Lung (tissue), 12 donors: ENCODE results near the gene TMX1. TPM values are rescaled to one million over a fixed set of nuclear protein-coding genes. Genes with fewer than 3 reads are reported as not detected.

Experiments
- ATAC-seq: fragments of 200-7000 bp; cut with Tn5 transposase; one replicate; pipeline ENCODE4 v1.9.1; 2020; ENCODE audit warnings: moderate number of reproducible peaks; ENCODE audit not compliant: insufficient read depth, low FRiP score
- DNase-seq, 3 donors: peaks; one replicate each; pipeline ENCODE4 v3.0.0-alpha.2; 2013 to 2017
- H3K27ac ChIP-seq, 2 donors: one replicate each; pipeline ENCODE4 v1.5.1; 2013; ENCODE audit warnings: mild to moderate bottlenecking in 2 of 2, moderate library complexity in 2 of 2, control low read depth in 1 of 2, inconsistent platforms in 1 of 2, low read depth in 1 of 2, low read length in 1 of 2
- H3K27me3 ChIP-seq, 3 donors: one replicate each; pipeline ENCODE4 v1.5.1; 2013; ENCODE audit warnings: low read length in 2 of 3; ENCODE audit not compliant: control insufficient read depth in 3 of 3, insufficient read depth in 3 of 3
- H3K36me3 ChIP-seq, 4 donors: one replicate each; pipeline ENCODE4 v1.5.1; 2013; ENCODE audit warnings: low read length in 4 of 4, mild to moderate bottlenecking in 1 of 4, moderate library complexity in 1 of 4; ENCODE audit not compliant: control insufficient read depth in 4 of 4, insufficient read depth in 4 of 4
- H3K4me1 ChIP-seq, 5 donors: one replicate each; pipeline ENCODE4 v1.5.1; 2013; ENCODE audit warnings: low read length in 5 of 5, mild to moderate bottlenecking in 2 of 5, moderate library complexity in 1 of 5; ENCODE audit not compliant: control insufficient read depth in 5 of 5, insufficient read depth in 5 of 5
- H3K4me3 ChIP-seq: one replicate; pipeline ENCODE4 v1.5.1; 2013; ENCODE audit warnings: mild to moderate bottlenecking, control low read depth, moderate library complexity
- H3K9ac ChIP-seq, 2 donors: one replicate each; pipeline ENCODE4 v1.5.1; 2013; ENCODE audit warnings: low read length in 2 of 2, control low read depth in 1 of 2; ENCODE audit not compliant: insufficient read depth in 1 of 2
- H3K9me3 ChIP-seq, 4 donors: one replicate each; pipeline ENCODE4 v1.5.1; 2013; ENCODE audit warnings: low read length in 3 of 4, mild to moderate bottlenecking in 1 of 4, moderate library complexity in 1 of 4; ENCODE audit not compliant: control insufficient read depth in 4 of 4, insufficient read depth in 3 of 4
- WGBS, 2 donors: extraction: QIAGEN DNeasy Blood & Tissue Kit; methylation state at CpG; one replicate each; pipeline ENCODE4 v1.1.7; 2013; 5-methylcytosine and 5-hydroxymethylcytosine counted together
- polyA plus RNA-seq, 2 donors: library from polyadenylated mRNA; stranded (reverse); fragments of 200-250 nt; gene quantifications; one replicate each; pipeline ENCODE4 v1.2.1, GENCODE V29; 2013
- total RNA-seq, 2 donors: library from RNA; depleted of rRNA in 1 of 2; stranded (reverse); fragments of >200 nt in 1 of 2; gene quantifications; one replicate each; pipeline ENCODE4 v1.2.1, GENCODE V29; 2014 to 2021
- TF ChIP-seq, protein P1 (sequence below): IDR thresholded peaks from 2 replicates; pipeline ENCODE4 v1.5.1; 2012; ENCODE audit warnings: mild to moderate bottlenecking; ENCODE audit errors: control extremely low read depth, extremely low read depth
- donor health status: control.
- donor health status: control.
- donor health status: Bipolar disorder and iron deficiency.
- donor health status: healthy.
- donor health status: DM: yes; HTN: yes; CAD: no.

The TMX1 gene
- total and polyA plus RNA-seq, 4 donors: 6.8 to 31.7 (median 26.3) TPM

DNA sequence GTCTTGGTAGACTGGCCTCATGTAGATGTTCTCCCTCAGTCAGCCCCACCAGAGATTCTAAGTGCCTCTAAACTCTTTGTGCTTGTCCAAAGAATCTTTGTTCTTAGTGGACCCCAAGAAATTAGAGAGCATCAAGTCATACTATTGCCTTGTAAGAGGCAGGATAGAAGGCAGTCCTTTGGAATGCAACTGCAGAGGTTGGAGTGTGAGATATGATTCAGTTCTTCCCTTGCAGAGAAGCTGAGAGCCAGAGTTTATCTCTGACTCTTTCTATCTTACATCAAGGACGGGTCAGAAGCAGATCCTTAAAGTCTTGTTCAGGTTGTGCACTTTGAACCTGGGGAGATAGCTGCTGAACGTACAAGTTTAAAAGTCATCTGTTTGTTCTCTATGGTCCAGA, 21.1 kb downstream of the TMX1 start:
- DNase-seq (no peak), ATAC-seq (no peak)
- Histone ChIP-seq H3K27ac (no peak overlapping the region), H3K4me3 (no peak overlapping the region), H3K9me3 (peaks cover 0 to 2% (median 0%) of the 10 kb centered on the region in 4 donors), H3K4me1 (no peaks in the 10 kb centered on the region), H3K27me3 (no peaks in the 10 kb centered on the region), H3K36me3 (peaks cover 0 to 11% (median 5%) of the 10 kb centered on the region in 4 donors), H3K9ac (no peak overlapping the region)
- TF ChIP-seq, protein P1, sequence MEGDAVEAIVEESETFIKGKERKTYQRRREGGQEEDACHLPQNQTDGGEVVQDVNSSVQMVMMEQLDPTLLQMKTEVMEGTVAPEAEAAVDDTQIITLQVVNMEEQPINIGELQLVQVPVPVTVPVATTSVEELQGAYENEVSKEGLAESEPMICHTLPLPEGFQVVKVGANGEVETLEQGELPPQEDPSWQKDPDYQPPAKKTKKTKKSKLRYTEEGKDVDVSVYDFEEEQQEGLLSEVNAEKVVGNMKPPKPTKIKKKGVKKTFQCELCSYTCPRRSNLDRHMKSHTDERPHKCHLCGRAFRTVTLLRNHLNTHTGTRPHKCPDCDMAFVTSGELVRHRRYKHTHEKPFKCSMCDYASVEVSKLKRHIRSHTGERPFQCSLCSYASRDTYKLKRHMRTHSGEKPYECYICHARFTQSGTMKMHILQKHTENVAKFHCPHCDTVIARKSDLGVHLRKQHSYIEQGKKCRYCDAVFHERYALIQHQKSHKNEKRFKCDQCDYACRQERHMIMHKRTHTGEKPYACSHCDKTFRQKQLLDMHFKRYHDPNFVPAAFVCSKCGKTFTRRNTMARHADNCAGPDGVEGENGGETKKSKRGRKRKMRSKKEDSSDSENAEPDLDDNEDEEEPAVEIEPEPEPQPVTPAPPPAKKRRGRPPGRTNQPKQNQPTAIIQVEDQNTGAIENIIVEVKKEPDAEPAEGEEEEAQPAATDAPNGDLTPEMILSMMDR: no peak
- 94 to 97% methylated on average over 2 of the region's 2 CpGs for WGBS, 2 donors

DNA sequence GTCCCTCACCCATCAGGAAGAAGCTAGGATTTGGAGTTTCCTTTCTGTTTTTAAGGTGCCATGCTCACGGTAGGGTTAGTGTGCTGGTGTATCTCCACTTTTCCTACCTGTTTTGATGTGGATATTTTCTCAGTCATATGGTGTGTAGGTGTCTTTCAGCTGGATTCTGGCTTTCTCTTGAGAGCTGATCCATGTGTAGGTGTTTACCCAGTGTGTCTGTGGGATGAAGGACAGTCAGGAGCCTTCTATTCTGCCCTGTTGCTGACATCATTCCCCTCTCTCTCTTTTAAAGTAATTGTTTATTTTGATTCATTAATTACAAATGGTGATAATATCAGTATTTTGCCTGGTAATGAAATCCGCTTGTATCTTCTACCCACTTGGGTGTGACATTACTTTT, 22.8 kb downstream of the TMX1 start:
- 78 to 85% methylated on average over 2 of the region's 2 CpGs for WGBS, 2 donors
- no peak for DNase-seq
- H3K27ac ChIP-seq: no peak overlapping the region
- H3K27me3 ChIP-seq: no peaks in the 10 kb centered on the region
- peaks cover 0 to 6% (median 4%) of the 10 kb centered on the region in 4 donors for H3K36me3 ChIP-seq
- H3K4me1 ChIP-seq: no peaks in the 10 kb centered on the region
- ATAC-seq: no peak
- H3K4me3 ChIP-seq: no peak overlapping the region
- no peaks in the 10 kb centered on the region for H3K9me3 ChIP-seq
- TF ChIP-seq, protein P1: no peak
- H3K9ac ChIP-seq: no peak overlapping the region

DNA sequence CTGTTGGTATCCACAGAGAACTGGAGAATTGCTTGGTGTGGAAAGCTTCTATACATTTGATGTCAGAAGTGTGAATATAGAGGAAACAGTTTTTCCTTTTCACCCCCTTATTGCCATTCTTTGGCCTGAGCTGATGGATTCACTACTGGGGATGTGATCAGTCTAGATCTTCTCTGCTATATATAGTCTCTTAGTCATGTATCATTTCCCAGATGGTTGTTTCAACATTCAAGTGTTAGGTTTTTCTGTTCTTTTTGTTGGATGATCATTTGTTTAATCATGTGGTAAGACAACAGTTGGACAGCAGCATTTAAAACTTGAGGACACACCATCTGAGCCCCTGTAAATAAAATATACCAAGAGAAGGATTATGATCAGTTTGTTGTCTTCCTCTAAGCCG, 29.6 kb downstream of the TMX1 start:
- H3K4me3 ChIP-seq: no peak overlapping the region
- TF ChIP-seq, protein P1: no peak
- no peaks in the 10 kb centered on the region for H3K27me3 ChIP-seq
- ATAC-seq: no peak
- H3K4me1 ChIP-seq: no peaks in the 10 kb centered on the region
- no peak for DNase-seq
- WGBS, 2 donors: 97 to 100% methylated on average over 1 of the region's 1 CpG
- H3K27ac ChIP-seq: no peak overlapping the region
- no peaks in the 10 kb centered on the region for H3K36me3 ChIP-seq
- H3K9ac ChIP-seq: no peak overlapping the region
- H3K9me3 ChIP-seq: no peaks in the 10 kb centered on the region

DNA sequence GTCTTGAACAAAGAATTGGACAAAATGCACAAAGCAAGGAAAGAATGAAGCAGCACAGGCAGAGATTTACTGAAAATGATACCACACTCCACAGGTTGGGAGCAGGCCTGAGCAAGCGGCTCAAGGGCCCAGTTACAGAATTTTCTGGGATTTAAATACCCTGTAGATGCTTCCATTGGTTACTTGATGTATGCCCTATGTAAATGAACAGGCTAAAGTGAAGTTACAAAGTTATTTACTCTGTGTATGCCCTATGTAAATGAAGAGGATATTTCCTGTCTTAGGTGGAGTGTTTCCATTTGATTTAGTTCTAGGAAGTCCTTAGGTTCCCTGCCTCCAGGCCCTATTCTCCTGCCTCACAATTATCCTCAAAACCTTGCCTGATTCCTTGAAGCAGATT, 36.6 kb downstream of the TMX1 start:
- no peak overlapping the region for H3K4me3 ChIP-seq
- no peak for ATAC-seq

More for the DNA sequence above, 36.6 kb downstream of the TMX1 start:
- no peak overlapping the region for H3K9ac ChIP-seq
- no peaks in the 10 kb centered on the region for H3K9me3 ChIP-seq
- no peak overlapping the region for H3K27ac ChIP-seq
- TF ChIP-seq, protein P1: no peak
- no peaks in the 10 kb centered on the region for H3K4me1 ChIP-seq
- no peaks in the 10 kb centered on the region for H3K36me3 ChIP-seq
- no peaks in the 10 kb centered on the region for H3K27me3 ChIP-seq
- no peak for DNase-seq
- WGBS, 2 donors: 96 to 100% methylated on average over 1 of the region's 1 CpG
